Keratinocyte (primary cell): ENCODE measurements around the gene ADARB2. TPM values are rescaled to one million over a fixed set of nuclear protein-coding genes. Genes with fewer than 3 reads are reported as not detected.

Source experiments
- DNase-seq: peaks from one replicate; pipeline ENCODE4 v3.0.0-alpha.2; 2011; ENCODE audit warnings: low read depth, missing footprints, low spot score
- FAIRE-seq: peaks from 2 replicates; lab custom pipeline; 2011; peaks lifted over from hg19 to GRCh38; lab: Jason Lieb, UNC
- H2AFZ ChIP-seq: 2 replicates; pipeline ENCODE4 v1.6.0; 2012; ENCODE audit warnings: low read length, control low read depth, inconsistent platforms; ENCODE audit not compliant: control insufficient read depth
- H3K27ac ChIP-seq: 2 replicates; pipeline ENCODE4 v1.5.1; 2011; ENCODE audit warnings: low read length; ENCODE audit not compliant: control insufficient read depth, insufficient read depth
- H3K27me3 ChIP-seq: 3 replicates; pipeline ENCODE4 v1.6.0; 2011; ENCODE audit warnings: low read length; ENCODE audit not compliant: control insufficient read depth, insufficient read depth; ENCODE audit errors: extremely low read depth
- H3K36me3 ChIP-seq, 2 experiments: 2 replicates in 1 of 2; 3 replicates in 1 of 2; pipeline ENCODE4 v1.5.1; 2011; ENCODE audit warnings: low read length in 2 of 2, mild to moderate bottlenecking in 1 of 2; ENCODE audit not compliant: control insufficient read depth in 2 of 2, insufficient read depth in 2 of 2; ENCODE audit errors: extremely low read depth in 1 of 2
- H3K4me1 ChIP-seq: 3 replicates; pipeline ENCODE4 v1.5.1; 2011; ENCODE audit warnings: low read length; ENCODE audit not compliant: control insufficient read depth, insufficient read depth; ENCODE audit errors: extremely low read depth
- H3K4me2 ChIP-seq: 3 replicates; pipeline ENCODE4 v1.6.0; 2011; ENCODE audit warnings: low read depth, low read length; ENCODE audit not compliant: control insufficient read depth, insufficient read depth; ENCODE audit errors: extremely low read depth
- H3K4me3 ChIP-seq, 3 experiments: fragments of 200-600 bp in 1 of 3; sonication (generic) in 1 of 3; 2 replicates in 2 of 3; 3 replicates in 1 of 3; pipeline ENCODE4 v1.5.1; 2011 to 2016; ENCODE audit warnings: low read length in 3 of 3, mild to moderate bottlenecking in 3 of 3, control low read depth in 2 of 3, inconsistent platforms in 1 of 3, low read depth in 1 of 3, mixed read lengths in 1 of 3, mixed run types in 1 of 3, moderate library complexity in 1 of 3; ENCODE audit not compliant: control insufficient read depth in 2 of 3, insufficient read depth in 2 of 3; ENCODE audit errors: extremely low read depth in 1 of 3
- H3K79me2 ChIP-seq: 2 replicates; pipeline ENCODE4 v1.6.0; 2012; ENCODE audit warnings: low read length; ENCODE audit not compliant: control insufficient read depth, insufficient read depth
- H3K9ac ChIP-seq: 3 replicates; pipeline ENCODE4 v1.6.0; 2011; ENCODE audit warnings: low read length; ENCODE audit not compliant: control insufficient read depth, insufficient read depth; ENCODE audit errors: extremely low read depth
- H3K9me1 ChIP-seq: 3 replicates; pipeline ENCODE4 v1.6.0; 2011; ENCODE audit warnings: low read length; ENCODE audit not compliant: control insufficient read depth, insufficient read depth; ENCODE audit errors: extremely low read depth
- H3K9me3 ChIP-seq: 2 replicates; pipeline ENCODE4 v1.5.1; 2012; ENCODE audit warnings: low read depth, low read length; ENCODE audit not compliant: control insufficient read depth
- H4K20me1 ChIP-seq: 3 replicates; pipeline ENCODE4 v1.6.0; 2011; ENCODE audit warnings: low read length; ENCODE audit not compliant: control insufficient read depth, insufficient read depth; ENCODE audit errors: extremely low read depth
- EZH2 ChIP-seq: IDR thresholded peaks from one replicate; pipeline ENCODE4 v1.6.1; 2012; ENCODE audit warnings: inconsistent platforms, mild to moderate bottlenecking, low read length, moderate library complexity
- dilution Hi-C: fragments of 300-500 bp; cut with MboI; formaldehyde crosslinking; loops from one replicate; pipeline ENCODE4 v1.7.0; 2020; ENCODE audit warnings: low sequenced_read_pairs; ENCODE audit not compliant: extremely low pct_ligation_motif_present
- polyA plus RNA-seq, 5 experiments: library from polyadenylated mRNA; depleted of rRNA in 3 of 5; stranded (reverse) in 3 of 5; stranded (forward) in 1 of 5; unstranded in 1 of 5; fragments of >200 nt; gene quantifications; 1 replicate in 1 of 5; 2 replicates in 3 of 5; 3 replicates in 1 of 5; pipeline versions ENCODE4 v1.2.1 to v1.2.3, GENCODE V29; 2011 to 2012; ENCODE audit warnings: missing spikeins in 2 of 5, low read depth in 1 of 5, low replicate concordance in 1 of 5
- TF ChIP-seq, protein P1 (sequence below), 3 experiments: IDR thresholded peaks in 1 of 3; conservative IDR thresholded peaks in 1 of 3; optimal IDR thresholded peaks in 1 of 3; 2 replicates in 2 of 3; 3 replicates in 1 of 3; pipeline versions ENCODE3 to v1.5.1; 2011; ENCODE audit warnings: low read length in 3 of 3, mild to moderate bottlenecking in 3 of 3, moderate library complexity in 2 of 3, control low read depth in 1 of 3, inconsistent platforms in 1 of 3; ENCODE audit not compliant: insufficient read depth in 2 of 3; ENCODE audit errors: extremely low read depth in 1 of 3

ADARB2 gene
- polyA plus RNA-seq, 1 donor (not counting 4 experiments of a cell fraction or from before 2014, with no cell fraction given) = not detected

GRCh38 chr10:1683649-1684048 lies 53.7 kb downstream of the ADARB2 start:
- no peak overlapping the region for H3K4me2 ChIP-seq
- H3K9me1 ChIP-seq = no peaks in the 10 kb centered on the region
- no peak overlapping the region for H2AFZ ChIP-seq
- H3K9ac ChIP-seq = no peak overlapping the region
- no peaks in the 10 kb centered on the region for H4K20me1 ChIP-seq
- H3K27ac ChIP-seq = no peak overlapping the region
- DNase-seq (no peak), FAIRE-seq (no peak)
- TF ChIP-seq EZH2 = no peak
- TF ChIP-seq, protein P1, sequence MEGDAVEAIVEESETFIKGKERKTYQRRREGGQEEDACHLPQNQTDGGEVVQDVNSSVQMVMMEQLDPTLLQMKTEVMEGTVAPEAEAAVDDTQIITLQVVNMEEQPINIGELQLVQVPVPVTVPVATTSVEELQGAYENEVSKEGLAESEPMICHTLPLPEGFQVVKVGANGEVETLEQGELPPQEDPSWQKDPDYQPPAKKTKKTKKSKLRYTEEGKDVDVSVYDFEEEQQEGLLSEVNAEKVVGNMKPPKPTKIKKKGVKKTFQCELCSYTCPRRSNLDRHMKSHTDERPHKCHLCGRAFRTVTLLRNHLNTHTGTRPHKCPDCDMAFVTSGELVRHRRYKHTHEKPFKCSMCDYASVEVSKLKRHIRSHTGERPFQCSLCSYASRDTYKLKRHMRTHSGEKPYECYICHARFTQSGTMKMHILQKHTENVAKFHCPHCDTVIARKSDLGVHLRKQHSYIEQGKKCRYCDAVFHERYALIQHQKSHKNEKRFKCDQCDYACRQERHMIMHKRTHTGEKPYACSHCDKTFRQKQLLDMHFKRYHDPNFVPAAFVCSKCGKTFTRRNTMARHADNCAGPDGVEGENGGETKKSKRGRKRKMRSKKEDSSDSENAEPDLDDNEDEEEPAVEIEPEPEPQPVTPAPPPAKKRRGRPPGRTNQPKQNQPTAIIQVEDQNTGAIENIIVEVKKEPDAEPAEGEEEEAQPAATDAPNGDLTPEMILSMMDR (optimal IDR thresholded peaks at IDR 0.05 in 1 of 3, IDR thresholded peaks at IDR 0.05 in 1 of 3, conservative IDR thresholded peaks at IDR 0.05 in 1 of 3; ENCODE audit: extremely low read depth in 1 of 3, insufficient read depth in 2 of 3, low read length in 3 of 3) = no peak
- peaks cover 2% of the 10 kb centered on the region for H3K9me3 ChIP-seq
- dilution Hi-C loops = no loop called here
- no peaks in the 10 kb centered on the region for H3K4me1 ChIP-seq
- no peak overlapping the region for H3K4me3 ChIP-seq
- no peaks in the 10 kb centered on the region for H3K27me3 ChIP-seq
- no peaks in the 10 kb centered on the region for H3K36me3 ChIP-seq
- no peaks in the 10 kb centered on the region for H3K79me2 ChIP-seq

GRCh38 chr10:1679821-1680650 lies 57.3 kb downstream of the ADARB2 start:
- no peaks in the 10 kb centered on the region for H3K9me1 ChIP-seq
- no peaks in the 10 kb centered on the region for H4K20me1 ChIP-seq
- no peaks in the 10 kb centered on the region for H3K27me3 ChIP-seq
- TF ChIP-seq, protein P1 (optimal IDR thresholded peaks at IDR 0.05 in 1 of 3, IDR thresholded peaks at IDR 0.05 in 1 of 3, conservative IDR thresholded peaks at IDR 0.05 in 1 of 3; ENCODE audit: extremely low read depth in 1 of 3, insufficient read depth in 2 of 3, low read length in 3 of 3) = no peak
- no peak for TF ChIP-seq EZH2
- no peaks in the 10 kb centered on the region for H3K36me3 ChIP-seq
- no peak overlapping the region for H3K27ac ChIP-seq
- peaks cover 2% of the 10 kb centered on the region for H3K9me3 ChIP-seq
- H3K9ac ChIP-seq = no peak overlapping the region
- dilution Hi-C loops = no loop called here
- H2AFZ ChIP-seq = no peak overlapping the region
- no peak overlapping the region for H3K4me3 ChIP-seq
- H3K4me2 ChIP-seq = no peak overlapping the region
- no peak for FAIRE-seq
- no peaks in the 10 kb centered on the region for H3K4me1 ChIP-seq
- no peak for DNase-seq
- H3K79me2 ChIP-seq = no peaks in the 10 kb centered on the region
